ENCODE data around the gene TRIM54.

The TRIM54 gene

DNA sequence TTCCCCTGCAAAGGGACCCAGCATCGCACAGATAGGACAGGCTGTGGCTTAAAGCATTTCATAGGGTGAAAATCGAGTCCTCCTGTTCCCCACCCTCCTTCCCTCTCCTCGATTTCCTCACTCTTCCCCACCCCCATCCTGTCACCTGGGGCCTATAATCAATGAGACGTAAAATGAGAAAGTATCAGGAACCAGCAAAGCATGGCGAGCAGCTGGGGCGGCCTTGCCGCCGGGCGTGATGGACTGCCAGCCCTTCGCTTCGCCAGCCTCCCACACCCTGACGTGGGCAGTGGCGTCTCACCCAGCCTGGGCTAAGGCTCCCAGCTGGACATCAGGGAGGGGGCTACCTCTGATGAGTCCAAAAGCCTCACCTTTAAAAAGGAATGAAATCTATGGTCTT lies 30.5 kb upstream of the TRIM54 start:
- Histone ChIP-seq H3K4me1 (peaks cover 13% of the 10 kb centered on the region), H3K27me3 (no peaks in the 10 kb centered on the region), H3K36me3 (no peaks in the 10 kb centered on the region), H3K4me3 (ENCODE audit: low read depth, low read length) (no peak overlapping the region), H3K9me3 (no peaks in the 10 kb centered on the region)
- no peak for TF ChIP-seq CTCF (IDR thresholded peaks at IDR 0.05; ENCODE audit: low read depth, low read length)
- DNase-seq: no peak

- Histone ChIP-seq H3K4me3 (ENCODE audit: low read depth, low read length) (peak overlapping the region; percentile 3; the same call in 1 of the 2 replicates), H3K9me3 (no peaks in the 10 kb centered on the region), H3K27me3 (peaks cover 2% of the 10 kb centered on the region; the same call in 1 of the 2 replicates), H3K4me1 (peaks cover 13% of the 10 kb centered on the region), H3K36me3 (no peaks in the 10 kb centered on the region)
- DNase-seq: peak; percentile 81
- TF ChIP-seq CTCF (IDR thresholded peaks at IDR 0.05; ENCODE audit: low read depth, low read length): no peak
Measured at GRCh38 chr2:27255187-27255586, 27.0 kb upstream of the TRIM54 start.

- no peak for DNase-seq
- Histone ChIP-seq H3K36me3 (no peaks in the 10 kb centered on the region), H3K9me3 (no peaks in the 10 kb centered on the region), H3K4me3 (ENCODE audit: low read depth, low read length) (no peak overlapping the region; the same call in 1 of the 2 replicates), H3K27me3 (peaks cover 6% of the 10 kb centered on the region), H3K4me1 (peaks cover 13% of the 10 kb centered on the region)
- no peak for TF ChIP-seq CTCF (IDR thresholded peaks at IDR 0.05; ENCODE audit: low read depth, low read length)
Measured at GRCh38 chr2:27255660-27256059, 26.6 kb upstream of the TRIM54 start.

- peaks cover 13% of the 10 kb centered on the region for H3K4me1 ChIP-seq
- no peak for DNase-seq
- no peak for TF ChIP-seq CTCF (IDR thresholded peaks at IDR 0.05; ENCODE audit: low read depth, low read length)
- H3K9me3 ChIP-seq: no peaks in the 10 kb centered on the region
- H3K36me3 ChIP-seq: no peaks in the 10 kb centered on the region
- peaks cover 19% of the 10 kb centered on the region for H3K27me3 ChIP-seq
- H3K4me3 ChIP-seq (ENCODE audit: low read depth, low read length): no peak overlapping the region
Measured at GRCh38 chr2:27256855-27257454, 25.3 kb upstream of the TRIM54 start.

GRCh38 chr2:27258051-27258450 lies 24.2 kb upstream of the TRIM54 start:
- no peak overlapping the region for H3K4me3 ChIP-seq (ENCODE audit: low read depth, low read length)
- no peak for TF ChIP-seq CTCF (IDR thresholded peaks at IDR 0.05; ENCODE audit: low read depth, low read length)
- no peaks in the 10 kb centered on the region for H3K9me3 ChIP-seq
- no peak for DNase-seq
- H3K27me3 ChIP-seq: peaks cover 30% of the 10 kb centered on the region
- no peaks in the 10 kb centered on the region for H3K36me3 ChIP-seq
- peaks cover 13% of the 10 kb centered on the region for H3K4me1 ChIP-seq

DNA sequence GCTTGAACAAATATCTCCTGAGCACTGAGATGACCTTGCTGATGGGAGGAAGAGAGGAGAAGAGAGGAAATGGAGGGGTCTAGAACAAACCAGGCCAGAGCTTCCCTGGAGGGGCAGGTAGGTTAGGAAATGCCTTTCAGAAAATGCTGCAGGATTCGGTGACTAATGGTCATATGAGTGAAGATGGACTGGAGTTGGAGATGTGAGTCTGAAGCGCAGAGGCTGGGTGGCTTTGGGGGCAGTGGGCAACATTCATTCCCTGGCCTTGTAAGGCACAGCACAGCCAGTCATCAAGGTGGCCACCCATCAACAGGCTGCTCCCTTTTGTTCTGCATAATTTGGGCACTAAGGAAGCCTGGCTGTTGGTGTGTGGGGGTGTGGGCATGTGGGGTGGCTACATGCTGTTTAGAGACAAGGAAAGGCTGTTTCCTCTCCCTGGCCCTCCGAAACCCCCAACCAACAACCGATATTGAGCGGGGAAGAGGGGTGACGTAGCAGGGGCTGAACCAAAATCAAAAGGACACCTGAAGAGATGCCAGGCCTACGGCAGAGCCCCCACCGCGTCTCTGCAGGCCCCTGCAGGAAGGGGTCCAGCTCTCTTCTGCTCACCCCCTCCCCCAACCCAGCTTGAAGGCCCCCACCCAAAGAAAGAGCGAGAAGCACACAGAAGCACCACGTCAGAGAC lies 20.8 kb upstream of the TRIM54 start:
- TF ChIP-seq CTCF (IDR thresholded peaks at IDR 0.05; ENCODE audit: low read depth, low read length): no peak

More for the DNA sequence above, 20.8 kb upstream of the TRIM54 start:
- H3K4me3 ChIP-seq (ENCODE audit: low read depth, low read length): no peak overlapping the region
- H3K36me3 ChIP-seq: no peaks in the 10 kb centered on the region; the same call in 1 of the 2 replicates
- H3K9me3 ChIP-seq: peaks cover 6% of the 10 kb centered on the region
- H3K4me1 ChIP-seq: peaks cover 8% of the 10 kb centered on the region
- H3K27me3 ChIP-seq: peaks cover 57% of the 10 kb centered on the region
- DNase-seq: no peak

Measured in BE2C (cell line).